Lower leg skin (tissue), 4 donors: ENCODE measurements around the gene CNOT6L. TPM values are rescaled to one million over a fixed set of nuclear protein-coding genes. Genes with fewer than 3 reads are reported as not detected.

Experiments
- DNase-seq, 2 donors: peaks; one replicate each; pipeline ENCODE4 v3.0.0-alpha.2; 2019; ENCODE audit warnings: low spot score in 2 of 2
- H3K4me3 ChIP-seq: fragments of 200-600 bp; sonication (generic); 2 replicates; pipeline ENCODE4 v1.5.1; 2017; ENCODE audit warnings: mild to moderate bottlenecking, low read depth; ENCODE audit not compliant: poor library complexity, severe bottlenecking
- POLR2A ChIP-seq, 2 donors: fragments of 450-650 bp; IDR thresholded peaks; one replicate each; pipeline ENCODE4 v1.6.1; 2016 to 2017; ENCODE audit warnings: antibody characterized with exemption in 2 of 2, mild to moderate bottlenecking in 1 of 2, moderate library complexity in 1 of 2
- WGBS, 2 donors: methylation state at CpG; one replicate each; pipeline ENCODE4 v1.1.5; 2018; 5-methylcytosine and 5-hydroxymethylcytosine counted together
- intact Hi-C: fragments of 100-400 bp; cut with DNase I; formaldehyde crosslinking; loops from one replicate; pipeline ENCODE4 v1.15.0; 2023; ENCODE audit warnings: low total_unique reads
- total RNA-seq, 4 donors: library from RNA; depleted of rRNA; stranded (reverse); fragments of >200 nt; gene quantifications; one replicate each; pipeline ENCODE4 v1.1.0, GENCODE V29; 2016
- TF ChIP-seq, protein P1 (sequence below), 3 donors: fragments of 450-650 bp; IDR thresholded peaks; one replicate each; pipeline ENCODE4 v1.5.1; 2016; ENCODE audit warnings: antibody characterized with exemption in 3 of 3, mild to moderate bottlenecking in 3 of 3, moderate library complexity in 2 of 3

Gene CNOT6L
- total RNA-seq, 4 donors from 2014 or later = 27.7 to 35.5 (median 33.0) TPM

GRCh38 chr4:77827343-77827742 is 8.2 kb upstream of the CNOT6L start:
- intact Hi-C loops = no loop called here

DNA sequence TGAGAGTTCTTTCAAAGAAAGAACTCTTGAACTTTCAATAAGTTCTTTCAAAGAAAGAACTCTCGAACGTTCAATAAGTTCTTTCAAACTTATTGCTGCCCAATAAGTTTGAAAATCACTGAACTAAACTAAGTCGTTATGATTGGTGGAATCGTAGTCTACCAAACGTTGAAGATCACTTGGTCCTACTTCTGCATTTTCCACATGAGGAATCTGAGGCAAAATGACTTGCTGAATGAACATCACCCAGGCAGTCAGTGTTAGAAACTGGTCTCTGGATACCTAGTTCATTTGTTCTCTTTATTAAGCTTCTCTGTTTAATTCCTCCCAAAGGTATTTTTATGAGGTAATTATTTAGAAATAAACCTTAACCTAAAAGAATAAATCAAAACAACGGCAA is 7.1 kb upstream of the CNOT6L start:
- no peak overlapping the region for H3K4me3 ChIP-seq
- WGBS, 2 donors = 87 to 91% methylated on average over 6 of the region's 6 CpGs
- no peak for DNase-seq
- TF ChIP-seq, protein P1, sequence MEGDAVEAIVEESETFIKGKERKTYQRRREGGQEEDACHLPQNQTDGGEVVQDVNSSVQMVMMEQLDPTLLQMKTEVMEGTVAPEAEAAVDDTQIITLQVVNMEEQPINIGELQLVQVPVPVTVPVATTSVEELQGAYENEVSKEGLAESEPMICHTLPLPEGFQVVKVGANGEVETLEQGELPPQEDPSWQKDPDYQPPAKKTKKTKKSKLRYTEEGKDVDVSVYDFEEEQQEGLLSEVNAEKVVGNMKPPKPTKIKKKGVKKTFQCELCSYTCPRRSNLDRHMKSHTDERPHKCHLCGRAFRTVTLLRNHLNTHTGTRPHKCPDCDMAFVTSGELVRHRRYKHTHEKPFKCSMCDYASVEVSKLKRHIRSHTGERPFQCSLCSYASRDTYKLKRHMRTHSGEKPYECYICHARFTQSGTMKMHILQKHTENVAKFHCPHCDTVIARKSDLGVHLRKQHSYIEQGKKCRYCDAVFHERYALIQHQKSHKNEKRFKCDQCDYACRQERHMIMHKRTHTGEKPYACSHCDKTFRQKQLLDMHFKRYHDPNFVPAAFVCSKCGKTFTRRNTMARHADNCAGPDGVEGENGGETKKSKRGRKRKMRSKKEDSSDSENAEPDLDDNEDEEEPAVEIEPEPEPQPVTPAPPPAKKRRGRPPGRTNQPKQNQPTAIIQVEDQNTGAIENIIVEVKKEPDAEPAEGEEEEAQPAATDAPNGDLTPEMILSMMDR (IDR thresholded peaks at IDR 0.05) = no peak
- TF ChIP-seq POLR2A (IDR thresholded peaks at IDR 0.05) = no peak
- intact Hi-C loops = no loop called here

More at GRCh38 chr4:77827343-77827742, 8.2 kb upstream of the CNOT6L start:
- no peak for DNase-seq
- no peak overlapping the region for H3K4me3 ChIP-seq
- TF ChIP-seq, protein P1 (IDR thresholded peaks at IDR 0.05) = no peak
- TF ChIP-seq POLR2A (IDR thresholded peaks at IDR 0.05) = no peak

DNA sequence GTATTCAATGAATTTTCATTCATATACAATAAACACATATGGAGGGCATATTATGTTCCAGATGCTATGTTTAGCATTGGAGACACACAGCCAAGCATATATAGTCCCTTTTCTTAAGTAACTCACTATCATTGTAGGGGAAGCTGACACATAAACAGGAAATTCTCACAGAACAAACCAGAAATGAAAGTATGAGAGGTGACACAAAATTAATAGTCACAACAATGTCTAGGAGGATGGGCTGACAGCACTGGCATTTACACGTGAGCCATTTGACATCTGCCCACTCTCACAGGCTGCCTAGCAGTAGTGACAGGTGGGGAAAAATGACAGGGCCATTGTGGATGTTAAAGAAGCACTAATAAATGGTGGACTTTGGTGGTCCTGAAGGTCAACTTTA is 2.6 kb upstream of the CNOT6L start:
- no peak for TF ChIP-seq POLR2A (IDR thresholded peaks at IDR 0.05)
- TF ChIP-seq, protein P1 (IDR thresholded peaks at IDR 0.05) = no peak
- no peak for DNase-seq
- H3K4me3 ChIP-seq = no peak overlapping the region
- intact Hi-C loops = no loop called here
- 46 to 52% methylated on average over 1 of the region's 1 CpG for WGBS, 2 donors

GRCh38 chr4:77820649-77821561 is 1.7 kb upstream of the CNOT6L start:
- WGBS, 2 donors = 6 to 9% methylated on average over 14 of the region's 14 CpGs
- TF ChIP-seq, protein P1 (IDR thresholded peaks at IDR 0.05) = no peak
- TF ChIP-seq POLR2A (IDR thresholded peaks at IDR 0.05) = no peak
- H3K4me3 ChIP-seq = peak overlapping the region; percentile 96
- intact Hi-C loops = no loop called here
- DNase-seq = no peak

DNA sequence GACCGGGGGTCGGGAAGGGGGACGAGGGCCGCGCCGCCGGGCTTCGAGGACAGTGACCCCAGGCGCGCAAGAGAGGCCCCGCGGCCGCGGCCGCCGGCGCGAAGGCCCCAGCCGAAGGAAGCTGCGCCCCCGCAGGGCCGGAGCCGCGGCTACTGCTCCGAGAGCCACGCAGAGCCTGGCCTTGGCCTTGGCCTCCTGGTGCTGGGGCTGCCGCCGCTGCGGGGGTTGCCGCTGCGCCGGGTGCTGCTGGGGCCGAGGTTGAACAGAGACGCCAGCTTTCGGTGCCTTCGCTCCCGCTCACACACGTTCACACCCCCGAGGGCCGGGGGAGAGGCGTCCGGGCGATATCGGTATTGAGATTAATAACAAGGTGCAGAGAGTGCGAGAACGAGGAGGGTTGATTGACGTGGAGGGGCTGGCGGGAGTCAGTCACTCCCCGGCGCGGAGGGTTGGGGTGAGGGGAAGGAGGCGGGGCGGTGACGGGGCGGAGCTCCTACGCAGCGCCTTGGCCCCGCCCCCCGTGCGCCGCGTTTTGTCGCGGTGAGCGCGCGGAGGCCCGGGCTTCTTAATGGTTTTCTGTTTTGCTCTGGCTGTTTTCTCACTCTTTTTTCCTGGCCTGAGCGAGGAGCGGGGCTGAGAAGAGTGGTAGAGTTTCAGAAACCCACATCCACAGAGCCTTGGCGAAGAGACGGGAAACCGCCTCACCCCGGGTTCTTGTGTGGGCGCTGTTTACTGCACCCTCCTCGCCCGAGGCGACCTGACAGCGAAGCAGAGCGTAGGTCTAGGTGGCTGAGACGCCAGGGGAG is 878 bp upstream of the CNOT6L start:
- peak overlapping the region; percentile 96 for H3K4me3 ChIP-seq
- no peak for TF ChIP-seq POLR2A (IDR thresholded peaks at IDR 0.05)
- TF ChIP-seq, protein P1 (IDR thresholded peaks at IDR 0.05) = no peak
- WGBS, 2 donors = 0% methylated on average over 37 to 53 of the region's 81 CpGs
- DNase-seq = peak; percentile 91 to 99
- intact Hi-C loops = no loop called here
